GM19372 (cell line): Measurements from ENCODE around the gene NOP9.

Experiments
- ATAC-seq: cut with Tn5 transposase; IDR thresholded peaks from one replicate; pipeline ENCODE4 v1.9.1; 2021; ENCODE audit warnings: mild to moderate bottlenecking, low read depth, moderate library complexity; ENCODE audit not compliant: unreplicated experiment

The NOP9 gene

DNA sequence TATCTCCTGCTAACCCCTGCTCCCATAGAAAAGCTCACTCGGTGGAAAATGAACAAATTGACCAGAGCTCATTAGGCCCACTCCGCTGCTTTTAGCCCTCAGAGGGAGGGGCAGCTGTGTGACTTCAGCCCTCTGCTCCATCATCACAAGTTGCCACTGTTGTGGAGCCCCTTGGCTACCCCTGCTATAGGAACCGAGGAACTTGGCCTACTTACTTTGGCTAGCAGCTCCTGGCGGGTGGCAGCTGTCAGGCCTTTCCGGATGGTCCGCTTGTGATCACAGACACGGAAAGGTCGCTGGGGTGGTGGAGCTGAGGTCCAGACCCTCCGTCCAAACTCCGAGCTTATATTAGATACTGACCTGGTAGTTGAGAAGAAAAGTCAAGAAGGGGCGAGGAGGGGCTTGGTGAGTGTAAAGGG is 7.5 kb downstream of the NOP9 start:
- ATAC-seq = no peak

DNA sequence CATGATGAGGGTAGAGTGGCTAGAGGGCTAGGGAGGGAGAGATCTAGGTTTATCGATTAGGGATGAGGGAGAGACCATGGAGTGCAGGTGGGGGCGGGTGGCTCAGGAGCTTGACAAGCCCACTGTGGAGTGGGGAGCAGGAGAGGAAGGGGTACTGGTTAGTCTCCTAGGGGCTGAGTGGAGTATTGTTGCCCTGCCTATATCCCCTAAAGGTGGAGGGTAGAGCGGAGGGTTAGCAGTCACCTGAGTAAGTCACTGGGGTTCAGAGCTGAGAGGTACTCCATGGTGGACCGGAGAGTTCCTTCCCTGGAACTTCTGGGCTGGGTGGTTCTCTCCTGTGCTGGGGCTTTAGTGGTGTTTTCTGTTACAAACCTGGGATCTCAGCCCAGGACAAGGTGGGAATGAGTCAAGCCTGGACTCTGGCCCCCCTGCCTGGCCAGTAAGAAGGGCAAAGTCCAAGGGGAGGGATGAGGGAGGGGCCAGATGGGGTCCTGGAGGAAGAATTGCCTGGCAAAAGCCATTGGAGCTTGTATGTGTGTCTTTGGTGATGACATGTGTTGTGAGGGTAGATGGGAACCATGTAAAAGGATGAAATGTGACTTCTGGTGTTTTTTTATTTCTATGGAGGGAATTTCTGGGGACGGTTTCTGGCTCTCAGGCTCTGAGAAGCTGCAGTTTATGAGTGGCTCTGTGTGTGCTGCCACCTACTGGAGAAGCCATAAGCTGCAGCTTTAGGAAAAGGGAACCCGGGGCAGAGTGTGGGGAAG is 8.1 kb downstream of the NOP9 start, which contains the start of gene CIDEB:
TSS of gene CIDEB (minus strand) at position 403 of the 767 bp plus-strand sequence. CDS start at position 284, 119 bp downstream.
- no peak for ATAC-seq

DNA sequence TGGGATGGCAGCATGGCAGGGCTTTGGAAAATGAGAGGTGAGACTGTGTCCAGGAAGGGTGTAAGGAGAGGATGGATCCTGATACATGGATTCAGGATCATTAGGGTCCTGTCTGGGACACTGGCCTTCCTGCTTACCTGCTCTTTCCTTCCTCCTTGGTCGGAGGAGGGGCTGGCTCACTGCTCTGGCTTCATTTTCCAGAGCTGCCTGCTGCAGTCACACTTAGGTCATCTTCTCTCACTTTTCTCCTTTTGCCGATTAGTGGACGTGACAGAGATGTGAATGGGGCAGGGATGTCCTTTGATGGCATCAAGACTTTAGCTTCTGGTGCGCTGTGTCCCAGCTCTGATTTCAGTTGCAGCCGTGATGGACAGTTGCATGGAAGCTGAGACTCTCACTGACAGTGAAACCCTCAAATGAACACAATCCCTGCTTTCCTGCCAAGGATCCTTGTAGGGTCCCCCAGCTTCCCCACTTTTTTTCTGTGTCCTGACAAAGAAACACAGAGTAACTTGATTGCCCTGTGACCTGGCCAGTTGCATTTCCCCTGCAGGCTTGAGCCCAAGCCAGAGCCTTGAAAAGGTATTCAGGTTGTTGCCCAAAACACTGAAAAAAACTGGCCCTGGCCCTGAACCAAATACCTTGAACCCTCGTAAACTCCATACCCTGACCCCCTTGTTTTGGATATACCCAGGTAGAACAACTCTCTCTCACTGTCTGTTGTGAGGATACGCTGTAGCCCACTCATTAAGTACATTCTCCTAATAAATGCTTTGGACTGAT is 8.9 kb downstream of the NOP9 start:
- no peak for ATAC-seq

DNA sequence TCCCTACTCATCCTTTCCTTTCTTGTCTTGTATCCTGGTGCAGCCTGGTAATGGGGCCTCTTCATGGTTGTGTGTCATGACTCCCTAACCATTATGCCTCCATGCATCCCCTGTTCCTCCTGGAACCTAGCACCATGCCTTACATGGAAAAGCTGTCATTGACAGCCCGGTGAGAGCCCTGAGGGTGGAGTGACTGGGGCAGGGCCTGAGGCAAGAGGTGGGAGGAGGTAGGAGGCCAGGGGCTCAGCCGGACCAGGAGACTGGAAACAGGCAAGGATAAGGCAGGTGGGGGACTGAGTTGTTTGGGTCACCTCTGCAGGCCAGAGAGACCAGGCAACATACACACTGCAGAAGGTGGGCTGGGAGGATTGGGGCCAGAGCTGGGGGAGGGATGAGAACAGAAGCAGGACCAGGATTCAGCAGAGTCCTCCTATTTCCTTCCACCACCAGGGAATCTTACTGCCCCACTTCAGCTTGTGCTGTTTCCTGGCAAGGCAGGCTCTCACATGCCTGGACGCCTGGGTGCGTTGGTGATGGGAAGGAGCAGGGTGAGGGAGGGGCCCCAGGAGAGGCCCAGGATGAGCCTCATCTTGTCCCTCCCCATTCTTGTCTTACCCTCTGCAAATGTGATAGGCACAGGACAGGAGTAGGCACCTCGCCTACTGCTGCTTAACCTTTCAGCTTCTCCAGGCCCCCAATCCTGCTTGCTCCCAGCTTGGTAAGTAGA is 10.1 kb downstream of the NOP9 start, which contains the start of gene LTB4R2:
TSS of gene LTB4R2 (plus strand) at position 603 of the 727 bp plus-strand sequence. CDS start 525 bp downstream, outside the sequence.
- ATAC-seq = no peak

DNA sequence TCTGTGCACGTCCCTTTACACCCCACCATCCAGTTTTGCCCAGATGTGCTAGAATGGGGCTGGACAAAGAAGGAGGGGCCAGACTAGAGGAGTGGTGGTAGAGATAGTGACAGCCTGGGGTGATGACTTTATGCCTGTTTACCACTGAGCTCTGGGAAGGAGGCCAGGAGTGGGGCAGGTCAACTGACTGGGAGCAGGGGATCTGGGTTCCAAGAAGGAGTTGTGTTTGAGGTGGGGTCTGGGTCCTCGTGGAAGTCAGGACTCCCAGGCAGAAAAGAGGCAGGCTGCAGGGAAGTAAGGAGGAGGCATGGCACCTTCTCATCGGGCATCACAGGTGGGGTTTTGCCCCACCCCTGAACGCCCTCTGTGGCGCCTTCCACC is 10.6 kb downstream of the NOP9 start:
- ATAC-seq = no peak

DNA sequence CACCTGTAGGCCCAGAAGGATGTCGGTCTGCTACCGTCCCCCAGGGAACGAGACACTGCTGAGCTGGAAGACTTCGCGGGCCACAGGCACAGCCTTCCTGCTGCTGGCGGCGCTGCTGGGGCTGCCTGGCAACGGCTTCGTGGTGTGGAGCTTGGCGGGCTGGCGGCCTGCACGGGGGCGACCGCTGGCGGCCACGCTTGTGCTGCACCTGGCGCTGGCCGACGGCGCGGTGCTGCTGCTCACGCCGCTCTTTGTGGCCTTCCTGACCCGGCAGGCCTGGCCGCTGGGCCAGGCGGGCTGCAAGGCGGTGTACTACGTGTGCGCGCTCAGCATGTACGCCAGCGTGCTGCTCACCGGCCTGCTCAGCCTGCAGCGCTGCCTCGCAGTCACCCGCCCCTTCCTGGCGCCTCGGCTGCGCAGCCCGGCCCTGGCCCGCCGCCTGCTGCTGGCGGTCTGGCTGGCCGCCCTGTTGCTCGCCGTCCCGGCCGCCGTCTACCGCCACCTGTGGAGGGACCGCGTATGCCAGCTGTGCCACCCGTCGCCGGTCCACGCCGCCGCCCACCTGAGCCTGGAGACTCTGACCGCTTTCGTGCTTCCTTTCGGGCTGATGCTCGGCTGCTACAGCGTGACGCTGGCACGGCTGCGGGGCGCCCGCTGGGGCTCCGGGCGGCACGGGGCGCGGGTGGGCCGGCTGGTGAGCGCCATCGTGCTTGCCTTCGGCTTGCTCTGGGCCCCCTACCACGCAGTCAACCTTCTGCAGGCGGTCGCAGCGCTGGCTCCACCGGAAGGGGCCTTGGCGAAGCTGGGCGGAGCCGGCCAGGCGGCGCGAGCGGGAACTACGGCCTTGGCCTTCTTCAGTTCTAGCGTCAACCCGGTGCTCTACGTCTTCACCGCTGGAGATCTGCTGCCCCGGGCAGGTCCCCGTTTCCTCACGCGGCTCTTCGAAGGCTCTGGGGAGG is 11.3 kb downstream of the NOP9 start, which contains the start of gene LTB4R:
TSS of gene LTB4R (plus strand) at position 857 of the 959 bp plus-strand sequence. CDS start 4,150 bp downstream, outside the sequence.
- ATAC-seq = peak; percentile 75

DNA sequence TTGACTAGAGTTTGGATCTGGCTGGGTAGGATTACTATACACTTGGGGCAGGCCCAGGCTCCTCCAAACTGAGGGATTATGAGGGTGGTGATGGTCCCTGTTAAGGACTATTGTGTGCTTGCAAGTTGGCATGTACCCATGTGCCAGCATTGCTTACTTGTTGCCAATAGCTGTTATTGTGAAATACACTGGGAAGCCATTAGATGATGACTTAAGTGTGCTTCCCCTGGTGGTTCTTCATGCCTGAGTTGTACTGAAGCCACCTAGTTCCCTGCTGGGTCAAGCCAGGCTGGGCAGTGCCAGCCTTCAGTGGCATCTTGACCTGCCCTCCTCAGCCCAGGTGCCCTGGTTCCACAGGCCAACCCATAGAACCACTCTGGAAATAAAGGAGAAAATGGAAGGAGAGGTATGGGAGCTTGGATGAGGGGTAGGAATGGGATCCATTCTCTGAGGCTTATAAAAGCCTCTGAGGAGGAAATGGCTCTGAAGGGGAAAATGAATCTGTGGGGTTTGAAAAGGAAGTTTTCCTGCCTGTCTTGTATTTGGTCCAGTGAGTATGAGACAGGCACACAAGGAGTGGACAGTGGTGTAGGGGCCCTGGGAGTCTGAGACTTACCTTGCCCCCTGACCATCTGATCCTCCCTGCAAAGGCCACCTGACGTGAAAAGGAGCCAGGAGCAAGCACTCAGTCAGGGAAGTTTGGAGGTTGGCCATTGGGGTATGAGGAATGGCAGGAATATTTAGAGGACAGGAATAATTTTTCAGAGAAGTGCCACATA is 12.4 kb downstream of the NOP9 start:
- ATAC-seq = no peak

DNA sequence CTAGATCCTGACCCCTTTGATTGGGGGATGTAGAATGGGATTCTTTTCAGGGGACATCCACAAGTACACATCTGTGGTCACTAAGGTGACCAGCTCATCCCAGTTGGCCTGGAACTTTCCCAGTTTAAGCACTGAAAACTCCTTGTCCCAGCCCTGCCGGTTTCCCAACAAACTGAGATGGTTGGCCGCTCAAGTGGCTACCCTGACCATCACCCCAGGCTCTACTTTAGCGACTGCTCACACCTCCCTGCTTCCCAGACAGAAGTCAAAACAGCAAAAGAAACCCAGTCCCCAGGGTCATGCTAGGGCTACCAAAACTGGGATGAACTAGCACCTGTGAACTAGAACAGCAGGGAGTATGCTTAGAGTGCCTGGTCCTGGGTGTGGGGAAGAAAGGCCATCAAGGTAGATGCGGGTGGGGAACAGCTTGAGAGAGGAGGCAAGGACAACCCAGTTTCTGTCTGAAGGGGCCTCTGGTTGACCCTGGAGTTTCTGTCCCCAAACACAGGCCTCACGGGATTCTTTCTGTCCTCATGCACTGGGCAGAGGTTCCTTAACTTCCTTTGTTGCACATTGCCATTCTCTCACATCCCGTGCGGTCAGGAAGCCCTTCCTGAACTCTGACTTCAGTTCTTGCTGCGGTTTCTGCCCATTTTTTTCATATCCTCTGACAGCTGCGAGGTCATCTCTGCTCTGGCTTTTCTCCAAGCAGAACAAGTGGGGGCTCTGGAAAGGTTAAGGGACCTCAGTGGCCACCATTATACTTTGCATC is 13.3 kb downstream of the NOP9 start:
- ATAC-seq = no peak

DNA sequence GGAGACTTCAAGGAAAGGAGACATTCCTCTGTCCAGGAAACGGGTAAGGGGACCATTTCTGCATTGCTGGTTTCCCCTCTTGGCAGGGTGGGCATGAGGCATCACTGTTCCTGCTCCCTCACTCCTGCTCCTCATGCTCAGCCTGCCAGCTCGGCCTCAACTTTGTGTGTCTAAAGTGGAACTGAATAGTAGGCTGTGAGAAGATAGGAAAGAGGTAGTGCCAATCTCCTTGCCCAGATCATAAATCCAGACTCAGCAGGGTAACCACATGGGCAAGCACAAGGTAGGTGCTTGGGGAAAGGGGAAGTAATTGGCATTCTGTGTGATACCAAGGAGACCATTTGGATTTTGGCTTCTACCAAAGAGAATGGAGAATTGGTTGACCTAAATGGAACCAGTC is 14.3 kb downstream of the NOP9 start:
- ATAC-seq = no peak

DNA sequence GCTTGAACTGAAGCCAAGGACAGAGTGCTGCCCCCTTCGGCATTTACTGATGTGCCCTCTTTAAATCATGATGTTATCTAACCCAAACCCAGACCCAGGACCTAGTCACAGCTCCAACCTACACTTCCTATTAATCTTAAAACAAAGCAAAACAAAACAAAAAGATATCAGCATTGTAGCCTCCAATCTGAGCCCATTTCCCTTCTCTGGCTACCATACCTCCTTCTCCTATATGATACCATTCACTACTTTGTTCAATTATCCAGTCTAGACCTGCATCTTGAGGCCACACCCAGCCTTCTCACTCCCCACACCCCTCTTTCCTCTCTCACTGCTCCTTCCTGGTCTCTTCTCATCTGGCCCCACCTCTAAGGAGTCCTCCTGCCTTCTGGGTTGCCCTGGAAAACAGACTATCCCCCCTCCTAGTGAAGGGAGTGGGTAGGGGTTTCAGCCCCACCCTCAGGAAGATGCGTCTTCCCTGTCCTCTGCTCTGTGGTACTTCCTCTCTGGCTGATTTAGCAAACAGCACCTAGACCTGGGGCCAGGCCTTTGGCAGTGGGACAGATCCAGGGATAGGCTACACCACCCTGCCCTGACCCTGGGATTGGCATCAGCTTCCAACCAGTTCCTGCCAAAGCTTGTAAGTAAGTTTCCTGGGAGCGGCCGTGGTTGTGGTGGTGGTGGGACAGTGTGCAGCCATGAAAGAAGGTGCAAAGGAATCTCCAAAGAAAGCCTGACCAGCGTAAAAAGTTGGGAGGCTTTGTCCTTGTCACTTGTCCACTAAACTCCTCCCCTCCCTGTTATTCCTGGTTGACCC is 14.9 kb downstream of the NOP9 start:
- ATAC-seq = no peak

DNA sequence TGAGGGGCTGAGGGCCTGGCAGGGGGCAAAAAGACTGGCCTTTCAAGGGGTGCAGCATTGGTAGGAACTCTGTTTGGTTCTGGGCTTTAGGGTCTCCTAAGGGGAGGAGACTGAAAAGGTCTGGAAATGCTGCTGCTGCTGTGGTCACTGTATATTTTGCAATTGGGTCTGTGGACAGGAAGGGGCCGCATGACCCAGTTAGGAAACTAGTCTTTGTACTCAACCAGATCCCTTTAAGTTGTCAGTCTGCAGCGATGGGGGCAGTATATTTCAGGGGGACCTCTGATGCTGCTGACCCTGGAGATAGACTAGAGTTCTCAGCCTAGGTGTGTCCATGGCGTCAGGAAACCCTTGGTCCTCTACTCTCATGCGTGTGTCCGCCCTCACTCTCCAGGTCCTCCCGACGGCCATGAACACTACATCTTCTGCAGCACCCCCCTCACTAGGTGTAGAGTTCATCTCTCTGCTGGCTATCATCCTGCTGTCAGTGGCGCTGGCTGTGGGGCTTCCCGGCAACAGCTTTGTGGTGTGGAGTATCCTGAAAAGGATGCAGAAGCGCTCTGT is 15.7 kb downstream of the NOP9 start:
- ATAC-seq = no peak

DNA sequence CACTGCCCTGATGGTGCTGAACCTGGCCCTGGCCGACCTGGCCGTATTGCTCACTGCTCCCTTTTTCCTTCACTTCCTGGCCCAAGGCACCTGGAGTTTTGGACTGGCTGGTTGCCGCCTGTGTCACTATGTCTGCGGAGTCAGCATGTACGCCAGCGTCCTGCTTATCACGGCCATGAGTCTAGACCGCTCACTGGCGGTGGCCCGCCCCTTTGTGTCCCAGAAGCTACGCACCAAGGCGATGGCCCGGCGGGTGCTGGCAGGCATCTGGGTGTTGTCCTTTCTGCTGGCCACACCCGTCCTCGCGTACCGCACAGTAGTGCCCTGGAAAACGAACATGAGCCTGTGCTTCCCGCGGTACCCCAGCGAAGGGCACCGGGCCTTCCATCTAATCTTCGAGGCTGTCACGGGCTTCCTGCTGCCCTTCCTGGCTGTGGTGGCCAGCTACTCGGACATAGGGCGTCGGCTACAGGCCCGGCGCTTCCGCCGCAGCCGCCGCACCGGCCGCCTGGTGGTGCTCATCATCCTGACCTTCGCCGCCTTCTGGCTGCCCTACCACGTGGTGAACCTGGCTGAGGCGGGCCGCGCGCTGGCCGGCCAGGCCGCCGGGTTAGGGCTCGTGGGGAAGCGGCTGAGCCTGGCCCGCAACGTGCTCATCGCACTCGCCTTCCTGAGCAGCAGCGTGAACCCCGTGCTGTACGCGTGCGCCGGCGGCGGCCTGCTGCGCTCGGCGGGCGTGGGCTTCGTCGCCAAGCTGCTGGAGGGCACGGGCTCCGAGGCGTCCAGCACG is 16.4 kb downstream of the NOP9 start:
- ATAC-seq = no peak

DNA sequence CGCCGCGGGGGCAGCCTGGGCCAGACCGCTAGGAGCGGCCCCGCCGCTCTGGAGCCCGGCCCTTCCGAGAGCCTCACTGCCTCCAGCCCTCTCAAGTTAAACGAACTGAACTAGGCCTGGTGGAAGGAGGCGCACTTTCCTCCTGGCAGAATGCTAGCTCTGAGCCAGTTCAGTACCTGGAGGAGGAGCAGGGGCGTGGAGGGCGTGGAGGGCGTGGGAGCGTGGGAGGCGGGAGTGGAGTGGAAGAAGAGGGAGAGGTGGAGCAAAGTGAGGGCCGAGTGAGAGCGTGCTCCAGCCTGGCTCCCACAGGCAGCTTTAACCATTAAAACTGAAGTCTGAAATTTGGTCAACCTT is 16.9 kb downstream of the NOP9 start:
- ATAC-seq = no peak

DNA sequence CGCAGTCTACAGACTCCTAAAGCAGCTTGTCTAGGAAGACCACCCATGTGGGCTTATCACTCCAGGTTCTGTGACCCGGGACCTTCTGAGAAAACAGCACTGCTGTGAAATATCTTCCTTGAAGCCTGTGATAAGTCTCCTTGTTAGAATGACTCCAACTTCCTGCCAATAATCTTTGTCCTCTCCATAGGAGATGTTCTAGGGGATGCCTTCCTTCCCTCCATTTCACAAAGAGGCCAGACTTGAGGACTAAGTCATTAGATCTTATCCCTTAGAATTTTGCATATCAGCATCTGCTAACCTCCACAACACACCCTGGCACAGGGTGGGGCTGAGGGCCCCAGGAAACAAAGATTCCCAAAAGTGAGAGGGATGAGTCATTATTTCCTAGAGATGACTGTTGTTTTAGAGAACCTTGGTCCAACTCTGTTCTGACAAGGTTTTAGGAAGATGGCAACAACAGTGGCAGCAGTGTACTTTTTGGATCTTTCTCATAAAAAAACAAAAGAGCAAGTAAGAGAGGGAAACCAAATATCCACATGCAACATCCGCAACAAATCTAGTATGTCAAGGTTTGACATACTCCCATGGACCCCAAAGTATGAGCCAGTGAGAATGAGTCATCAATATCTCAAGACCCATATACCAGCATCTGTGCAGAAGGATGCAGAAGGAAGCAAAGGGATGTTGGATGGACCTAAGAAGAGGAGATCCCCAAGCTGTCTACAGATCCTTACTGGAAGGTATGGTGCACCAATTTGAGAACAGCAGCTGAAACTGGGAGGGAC is 17.7 kb downstream of the NOP9 start:
- no peak for ATAC-seq

DNA sequence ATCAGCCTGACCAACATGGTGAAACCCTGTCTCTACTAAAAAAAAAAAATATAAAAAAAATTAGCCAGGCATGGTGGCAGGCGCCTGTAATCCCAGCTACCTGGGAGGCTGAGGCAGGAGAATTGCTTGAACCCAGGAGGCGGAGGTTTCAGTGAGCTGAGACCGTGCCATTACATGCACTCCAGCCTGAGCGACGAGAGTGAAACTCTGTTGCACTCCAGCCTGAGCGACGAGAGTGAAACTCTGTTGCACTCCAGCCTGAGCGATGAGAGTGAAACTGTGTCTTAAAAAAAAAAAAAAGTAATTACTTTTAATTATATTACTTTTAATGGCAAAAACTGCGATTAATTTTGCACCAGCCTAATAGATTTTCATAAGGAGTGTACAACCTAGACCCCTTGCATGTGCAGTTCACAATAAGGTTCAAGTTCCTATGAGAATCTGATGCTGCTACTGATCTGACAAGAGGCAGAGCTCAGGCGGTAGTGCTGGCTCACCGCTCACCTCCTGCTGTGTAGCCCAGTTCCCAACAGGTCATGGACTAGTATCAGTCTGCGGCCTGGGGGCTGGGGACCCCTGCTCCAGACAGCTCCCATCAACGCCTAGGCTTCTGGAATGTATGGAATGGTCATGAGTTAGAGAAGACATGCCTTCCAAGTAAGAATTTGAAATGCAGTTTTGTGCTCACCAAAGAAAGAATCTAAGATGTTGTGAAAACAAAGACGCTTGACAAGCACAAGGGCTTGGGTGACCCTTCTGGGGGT is 21.7 kb downstream of the NOP9 start:
- ATAC-seq = no peak
